Skeletal muscle tissue (tissue), 4 donors: Measurements from ENCODE around the gene TTC12. TPM values are rescaled to one million over a fixed set of nuclear protein-coding genes. Genes with fewer than 3 reads are reported as not detected.

Experiments used
- H3K27ac ChIP-seq: one replicate; pipeline ENCODE4 v1.7.0; 2013; ENCODE audit warnings: mild to moderate bottlenecking, low read depth, low read length, inconsistent platforms
- H3K27me3 ChIP-seq, 3 donors: one replicate each; pipeline ENCODE4 v1.7.0; 2013; ENCODE audit warnings: low read length in 3 of 3; ENCODE audit not compliant: control insufficient read depth in 3 of 3, insufficient read depth in 3 of 3
- H3K36me3 ChIP-seq, 3 donors: one replicate each; pipeline ENCODE4 v1.7.0; 2013; ENCODE audit warnings: low read length in 3 of 3; ENCODE audit not compliant: control insufficient read depth in 3 of 3, insufficient read depth in 3 of 3
- H3K4me1 ChIP-seq, 3 donors: one replicate each; pipeline ENCODE4 v1.7.0; 2013; ENCODE audit warnings: low read length in 3 of 3, mild to moderate bottlenecking in 3 of 3; ENCODE audit not compliant: control insufficient read depth in 3 of 3, insufficient read depth in 3 of 3
- H3K4me3 ChIP-seq, 3 donors: one replicate each; pipeline ENCODE4 v1.7.0; 2013; ENCODE audit warnings: low read length in 3 of 3
- H3K9ac ChIP-seq, 3 donors: one replicate each; pipeline ENCODE4 v1.7.0; 2013; ENCODE audit warnings: low read length in 3 of 3, mild to moderate bottlenecking in 3 of 3, moderate library complexity in 2 of 3, low read depth in 1 of 3
- H3K9me3 ChIP-seq, 3 donors: one replicate each; pipeline ENCODE4 v1.7.0; 2013; ENCODE audit warnings: low read length in 3 of 3; ENCODE audit not compliant: control insufficient read depth in 3 of 3
- total RNA-seq: library from RNA; depleted of rRNA; stranded (reverse); fragments of >200 nt; gene quantifications from one replicate; pipeline ENCODE4 v1.2.3, GENCODE V29; 2014
- donor health status: Osteomylitis.

TTC12 gene
- total RNA-seq, 1 donor from 2014 or later: 10.4 TPM

GRCh38 chr11:113283881-113284280 lies 30.5 kb upstream of the TTC12 start:
- H3K9ac ChIP-seq: no peak overlapping the region
- no peaks in the 10 kb centered on the region for H3K36me3 ChIP-seq

GRCh38 chr11:113286009-113286408 lies 28.4 kb upstream of the TTC12 start:
- Histone ChIP-seq H3K27ac (no peak overlapping the region), H3K4me3 (no peak overlapping the region), H3K9ac (no peak overlapping the region)

More at GRCh38 chr11:113283881-113284280, 30.5 kb upstream of the TTC12 start:
- peaks cover 0 to 3% (median 0%) of the 10 kb centered on the region in 3 donors for H3K4me1 ChIP-seq
- peaks cover 0 to 27% (median 6%) of the 10 kb centered on the region in 3 donors for H3K27me3 ChIP-seq
- no peak overlapping the region for H3K27ac ChIP-seq
- no peak overlapping the region for H3K4me3 ChIP-seq
- H3K9me3 ChIP-seq: no peaks in the 10 kb centered on the region

GRCh38 chr11:113286509-113287497 lies 27.6 kb upstream of the TTC12 start:
- Histone ChIP-seq H3K9ac (no peak overlapping the region), H3K4me3 (no peak overlapping the region), H3K27me3 (peaks cover 0 to 24% (median 6%) of the 10 kb centered on the region in 3 donors), H3K9me3 (no peaks in the 10 kb centered on the region), H3K4me1 (peaks cover 0 to 6% (median 6%) of the 10 kb centered on the region in 3 donors), H3K36me3 (no peaks in the 10 kb centered on the region), H3K27ac (no peak overlapping the region)

More at GRCh38 chr11:113286009-113286408, 28.4 kb upstream of the TTC12 start:
- Histone ChIP-seq H3K36me3 (no peaks in the 10 kb centered on the region), H3K27me3 (peaks cover 0 to 27% (median 6%) of the 10 kb centered on the region in 3 donors), H3K9me3 (no peaks in the 10 kb centered on the region), H3K4me1 (peaks cover 0 to 6% (median 6%) of the 10 kb centered on the region in 3 donors)

GRCh38 chr11:113287801-113288200 lies 26.6 kb upstream of the TTC12 start:
- Histone ChIP-seq H3K4me1 (peaks cover 0 to 6% (median 6%) of the 10 kb centered on the region in 3 donors), H3K9ac (no peak overlapping the region), H3K9me3 (no peaks in the 10 kb centered on the region), H3K27ac (no peak overlapping the region), H3K27me3 (peaks cover 0 to 21% (median 6%) of the 10 kb centered on the region in 3 donors), H3K36me3 (no peaks in the 10 kb centered on the region), H3K4me3 (no peak overlapping the region)

- Histone ChIP-seq H3K4me1 (peaks cover 0 to 6% (median 6%) of the 10 kb centered on the region in 3 donors), H3K27ac (no peak overlapping the region), H3K9ac (no peak overlapping the region), H3K27me3 (peaks cover 0 to 17% (median 6%) of the 10 kb centered on the region in 3 donors), H3K9me3 (no peaks in the 10 kb centered on the region), H3K4me3 (no peak overlapping the region), H3K36me3 (no peaks in the 10 kb centered on the region)
These were observed 26.0 kb upstream of the TTC12 start for GRCh38 chr11:113288286-113288863.

- Histone ChIP-seq H3K36me3 (no peaks in the 10 kb centered on the region), H3K27ac (no peak overlapping the region), H3K9ac (no peak overlapping the region), H3K27me3 (peaks cover 5 to 11% (median 6%) of the 10 kb centered on the region in 3 donors), H3K4me3 (no peak overlapping the region), H3K9me3 (no peaks in the 10 kb centered on the region), H3K4me1 (peaks cover 0 to 6% (median 6%) of the 10 kb centered on the region in 3 donors)
These were observed 24.8 kb upstream of the TTC12 start for GRCh38 chr11:113289431-113290187.

- H3K36me3 ChIP-seq: no peaks in the 10 kb centered on the region
- peaks cover 0 to 6% (median 3%) of the 10 kb centered on the region in 3 donors for H3K4me1 ChIP-seq
- no peaks in the 10 kb centered on the region for H3K9me3 ChIP-seq
- no peak overlapping the region for H3K4me3 ChIP-seq
- H3K27me3 ChIP-seq: peaks cover 9 to 12% (median 11%) of the 10 kb centered on the region in 3 donors
- H3K27ac ChIP-seq: no peak overlapping the region
- no peak overlapping the region for H3K9ac ChIP-seq
These were observed 20.4 kb upstream of the TTC12 start for GRCh38 chr11:113293936-113294335.

- H3K36me3 ChIP-seq: no peaks in the 10 kb centered on the region
- no peak overlapping the region for H3K27ac ChIP-seq
- no peaks in the 10 kb centered on the region for H3K4me1 ChIP-seq
- H3K9me3 ChIP-seq: no peaks in the 10 kb centered on the region
- no peak overlapping the region for H3K4me3 ChIP-seq
- no peak overlapping the region for H3K9ac ChIP-seq
- H3K27me3 ChIP-seq: peaks cover 9 to 12% (median 11%) of the 10 kb centered on the region in 3 donors
These were observed 18.4 kb upstream of the TTC12 start for GRCh38 chr11:113295993-113296392.

GRCh38 chr11:113296447-113297205 lies 17.8 kb upstream of the TTC12 start:
- no peaks in the 10 kb centered on the region for H3K36me3 ChIP-seq
- no peaks in the 10 kb centered on the region for H3K9me3 ChIP-seq
- no peaks in the 10 kb centered on the region for H3K4me1 ChIP-seq
- H3K27me3 ChIP-seq: peaks cover 9 to 12% (median 11%) of the 10 kb centered on the region in 3 donors
- no peak overlapping the region for H3K4me3 ChIP-seq
- H3K9ac ChIP-seq: no peak overlapping the region
- H3K27ac ChIP-seq: no peak overlapping the region
